Activated CD4-positive, alpha-beta memory T cell treated with anti-CD3 and anti-CD28 coated beads for 36 hours (primary cell): ENCODE measurements around the gene SLC5A4. TPM values are rescaled to one million over a fixed set of nuclear protein-coding genes. Genes with fewer than 3 reads are reported as not detected.

Experiments used
- CTCF ChIA-PET: fragments of 350-600 bp; sonication (Branson Sonifier 250); formaldehyde crosslinking; loops from one replicate; lab custom pipeline; 2021; ENCODE audit warnings: antibody characterized with exemption, inconsistent platforms; lab: Charles Lee
- POLR2A ChIA-PET: fragments of 350-600 bp; sonication (Branson Sonifier 250); formaldehyde crosslinking; loops from one replicate; lab custom pipeline; 2021; ENCODE audit warnings: antibody characterized with exemption; lab: Charles Lee
- DNase-seq: peaks from one replicate; pipeline ENCODE4 v3.0.0-alpha.2; 2020
- H3K27ac Mint-ChIP-seq: one replicate; pipeline ENCODE4 v1.8.0; 2021; ENCODE audit warnings: mixed read lengths
- H3K27me3 Mint-ChIP-seq: one replicate; pipeline ENCODE4 v1.8.0; 2021; ENCODE audit warnings: mixed read lengths
- H3K36me3 Mint-ChIP-seq: one replicate; pipeline ENCODE4 v1.8.0; 2021; ENCODE audit warnings: mixed read lengths
- H3K4me1 Mint-ChIP-seq: one replicate; pipeline ENCODE4 v1.8.0; 2021; ENCODE audit warnings: low read depth, mixed read lengths
- H3K4me3 Mint-ChIP-seq: one replicate; pipeline ENCODE4 v1.8.0; 2021; ENCODE audit warnings: mild to moderate bottlenecking, mixed read lengths
- H3K9me3 Mint-ChIP-seq: one replicate; pipeline ENCODE4 v1.8.0; 2021; ENCODE audit warnings: mixed read lengths
- intact Hi-C: fragments of 100-400 bp; cut with micrococcal nuclease; formaldehyde crosslinking; loops from one replicate; pipeline ENCODE4 v1.15.1; 2023
- total RNA-seq, 2 experiments: library from RNA; stranded (reverse); gene quantifications; one replicate each; pipeline ENCODE4 v1.2.3, GENCODE V29; 2021

Gene SLC5A4
- total RNA-seq, 2 experiments from 2014 or later, result not detected

DNA sequence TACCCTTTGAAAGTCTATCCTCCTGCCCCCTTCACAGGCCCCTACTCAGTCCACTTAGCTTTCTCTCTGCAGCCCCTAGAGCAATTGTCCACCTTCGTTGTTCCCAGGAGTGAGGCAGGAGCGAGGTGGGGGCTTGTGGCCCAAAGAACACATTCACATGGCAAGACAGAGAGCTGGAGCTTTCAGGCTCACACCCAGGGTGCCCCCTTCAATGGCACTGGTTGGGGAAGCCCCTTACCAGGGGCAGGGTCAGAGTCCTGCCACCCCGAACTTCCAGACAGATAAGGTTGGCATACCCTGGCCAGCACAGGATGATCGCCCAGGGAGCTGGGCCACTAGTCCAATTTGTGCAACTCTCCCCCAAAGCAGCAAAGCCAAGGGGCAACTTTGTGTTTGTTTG lies 6.2 kb upstream of the SLC5A4 start:
- Mint-ChIP-seq H3K36me3 (no peaks in the 10 kb centered on the region), H3K4me1 (peaks cover 7% of the 10 kb centered on the region), H3K27ac (no peak overlapping the region), H3K4me3 (no peak overlapping the region), H3K27me3 (peaks cover 13% of the 10 kb centered on the region), H3K9me3 (no peaks in the 10 kb centered on the region)
- intact Hi-C loops, result no loop called here
- POLR2A ChIA-PET, result no interaction called here
- no peak for DNase-seq
- CTCF ChIA-PET, result no interaction called here

DNA sequence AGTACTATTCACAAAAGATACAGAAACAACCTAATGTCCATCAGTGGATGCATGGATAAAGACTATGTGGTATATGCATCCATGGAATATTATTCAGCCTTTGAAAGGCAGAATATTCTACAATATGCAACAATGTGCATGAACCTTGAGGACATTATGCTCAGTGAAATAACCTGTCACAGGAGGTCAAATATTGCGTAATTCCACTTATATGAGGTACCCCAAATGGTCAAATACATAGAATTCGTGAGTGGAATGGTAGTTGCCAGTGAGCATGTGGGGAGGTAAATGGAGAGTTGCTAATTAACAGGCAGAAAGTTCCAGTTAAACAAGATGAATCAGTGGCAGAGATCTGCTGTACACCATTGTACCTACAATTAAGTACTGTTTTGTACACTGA lies 3.6 kb upstream of the SLC5A4 start:
- H3K9me3 Mint-ChIP-seq, result no peaks in the 10 kb centered on the region

DNA sequence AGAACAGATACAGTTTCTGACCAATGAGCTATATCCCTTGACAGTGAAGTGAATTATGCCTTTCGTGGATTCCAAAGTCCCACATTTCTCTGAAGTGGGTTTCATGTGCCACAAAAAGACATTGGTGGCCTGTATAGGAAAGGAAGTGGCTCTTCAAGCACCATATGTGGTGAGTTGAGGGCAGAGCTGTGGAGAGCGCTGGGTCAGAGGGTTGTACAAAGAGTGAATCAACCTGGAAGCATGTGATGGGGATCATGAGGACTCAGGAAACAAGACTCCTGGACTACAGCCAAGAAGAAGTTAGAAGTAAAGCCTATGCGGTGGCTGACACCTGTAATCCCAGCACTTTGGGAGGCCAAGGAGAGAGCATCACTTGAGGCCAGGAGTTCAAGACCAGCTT lies 579 bp upstream of the SLC5A4 start:
- CTCF ChIA-PET, result interaction anchor here (1.7 kb wide), 1 partner anchor 10 kb away, joined by 7 read pairs; no protein-coding TSS in a partner anchor
- Mint-ChIP-seq H3K36me3 (no peaks in the 10 kb centered on the region), H3K27ac (no peak overlapping the region), H3K4me3 (no peak overlapping the region), H3K9me3 (no peaks in the 10 kb centered on the region), H3K4me1 (no peaks in the 10 kb centered on the region), H3K27me3 (peaks cover 5% of the 10 kb centered on the region)
- intact Hi-C loops, result no loop called here
- no peak for DNase-seq
- POLR2A ChIA-PET, result no interaction called here

More for the DNA sequence above, 3.6 kb upstream of the SLC5A4 start:
- ChIA-PET POLR2A (no interaction called here), CTCF (no interaction called here)
- Mint-ChIP-seq H3K36me3 (no peaks in the 10 kb centered on the region), H3K27ac (no peak overlapping the region), H3K4me3 (no peak overlapping the region), H3K4me1 (no peaks in the 10 kb centered on the region), H3K27me3 (peaks cover 13% of the 10 kb centered on the region)
- DNase-seq, result no peak
- intact Hi-C loops, result no loop called here

DNA sequence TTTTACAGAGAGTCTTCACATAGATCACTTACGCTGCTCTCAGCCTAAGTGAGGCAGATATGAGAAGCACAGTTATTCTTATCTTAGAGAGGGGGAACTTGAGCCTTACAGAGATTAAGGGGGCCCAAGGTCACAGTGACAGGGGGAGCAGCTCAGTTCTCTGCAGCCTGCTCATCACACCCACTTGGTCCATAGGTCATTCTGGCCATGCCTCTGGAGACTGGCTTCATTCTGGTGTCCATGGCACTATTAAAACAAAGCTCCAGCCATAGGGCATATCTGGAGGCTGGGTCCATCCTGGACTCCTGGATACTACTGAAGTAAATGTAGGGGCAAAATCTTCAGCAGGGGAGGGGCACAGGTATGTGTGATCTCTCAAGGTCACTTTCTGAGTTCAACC lies 5.9 kb downstream of the SLC5A4 start:
- H3K27ac Mint-ChIP-seq, result no peak overlapping the region
- no peaks in the 10 kb centered on the region for H3K36me3 Mint-ChIP-seq
- H3K9me3 Mint-ChIP-seq, result no peaks in the 10 kb centered on the region
- H3K27me3 Mint-ChIP-seq, result peaks cover 13% of the 10 kb centered on the region
- no peaks in the 10 kb centered on the region for H3K4me1 Mint-ChIP-seq
- ChIA-PET POLR2A (no interaction called here), CTCF (no interaction called here)
- intact Hi-C loops, result no loop called here
- no peak overlapping the region for H3K4me3 Mint-ChIP-seq
- no peak for DNase-seq

DNA sequence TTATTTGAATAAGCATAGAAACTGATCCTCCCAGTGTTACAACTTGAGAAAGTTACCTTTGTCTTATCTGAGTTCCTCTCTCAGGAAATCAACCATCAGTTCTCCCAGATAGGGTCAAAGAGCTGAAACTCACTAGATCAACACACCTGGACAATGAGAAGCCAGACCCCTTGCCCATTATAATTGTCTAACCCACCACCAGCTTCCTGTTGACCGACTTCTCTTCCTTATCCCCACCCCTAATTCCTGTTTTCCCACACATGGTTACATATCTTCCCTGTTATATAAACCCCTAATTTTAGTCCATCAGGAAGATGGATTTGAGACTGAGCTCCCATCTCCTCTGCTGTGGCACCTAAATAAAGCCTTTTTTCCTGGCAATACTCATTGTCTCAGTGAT lies 6.9 kb downstream of the SLC5A4 start:
- Mint-ChIP-seq H3K4me1 (no peaks in the 10 kb centered on the region), H3K27ac (no peak overlapping the region), H3K9me3 (no peaks in the 10 kb centered on the region), H3K36me3 (no peaks in the 10 kb centered on the region), H3K4me3 (no peak overlapping the region), H3K27me3 (peaks cover 13% of the 10 kb centered on the region)
- CTCF ChIA-PET, result no interaction called here
- intact Hi-C loops, result no loop called here
- POLR2A ChIA-PET, result no interaction called here
- no peak for DNase-seq

DNA sequence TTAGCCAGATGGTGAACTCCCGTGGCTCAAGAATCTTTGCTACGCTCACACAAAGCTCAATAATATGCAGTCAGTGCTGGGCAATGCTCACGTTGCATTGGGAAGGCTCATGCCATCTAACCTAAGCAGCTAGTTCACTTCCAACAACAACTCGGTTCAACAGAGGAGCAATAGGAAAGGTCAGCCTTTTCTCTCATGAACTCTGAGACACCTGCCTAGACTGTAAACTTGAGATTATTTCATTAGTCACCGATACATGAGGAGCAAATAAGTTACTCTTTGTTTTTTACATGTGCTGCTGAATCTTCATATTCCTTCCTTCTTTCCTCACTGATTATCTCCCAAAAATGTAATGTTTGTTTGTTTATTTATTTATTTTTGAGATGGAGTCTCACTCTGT lies 9.0 kb downstream of the SLC5A4 start:
- H3K4me3 Mint-ChIP-seq, result no peak overlapping the region
- POLR2A ChIA-PET, result no interaction called here
- CTCF ChIA-PET, result no interaction called here
- H3K36me3 Mint-ChIP-seq, result no peaks in the 10 kb centered on the region
- intact Hi-C loops, result no loop called here
- H3K27ac Mint-ChIP-seq, result no peak overlapping the region
- no peaks in the 10 kb centered on the region for H3K4me1 Mint-ChIP-seq
- H3K9me3 Mint-ChIP-seq, result no peaks in the 10 kb centered on the region
- H3K27me3 Mint-ChIP-seq, result peaks cover 13% of the 10 kb centered on the region
- no peak for DNase-seq

DNA sequence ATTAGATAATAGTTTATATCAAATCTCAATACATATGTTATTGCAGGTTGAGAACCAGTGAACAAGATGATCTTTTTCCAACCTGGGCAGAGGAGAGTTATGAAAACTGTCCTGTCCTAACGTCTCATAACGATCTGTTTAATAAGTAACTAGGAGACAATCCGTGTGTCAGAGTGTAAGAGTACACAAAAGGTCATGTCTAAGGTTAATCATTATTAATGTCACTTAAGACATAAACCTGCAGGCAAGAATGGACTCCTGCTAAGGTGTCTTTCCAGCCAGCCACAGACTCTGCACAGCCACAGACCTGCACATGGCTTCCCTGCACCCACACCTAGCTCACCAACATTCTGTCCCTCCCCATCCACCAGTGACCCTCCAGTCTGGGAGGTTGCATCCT lies 10.1 kb downstream of the SLC5A4 start:
- intact Hi-C loops, result no loop called here
- Mint-ChIP-seq H3K9me3 (no peaks in the 10 kb centered on the region), H3K4me1 (no peaks in the 10 kb centered on the region), H3K4me3 (no peak overlapping the region), H3K27ac (no peak overlapping the region), H3K36me3 (no peaks in the 10 kb centered on the region), H3K27me3 (peaks cover 9% of the 10 kb centered on the region)
- CTCF ChIA-PET, result no interaction called here
- POLR2A ChIA-PET, result no interaction called here
- no peak for DNase-seq

DNA sequence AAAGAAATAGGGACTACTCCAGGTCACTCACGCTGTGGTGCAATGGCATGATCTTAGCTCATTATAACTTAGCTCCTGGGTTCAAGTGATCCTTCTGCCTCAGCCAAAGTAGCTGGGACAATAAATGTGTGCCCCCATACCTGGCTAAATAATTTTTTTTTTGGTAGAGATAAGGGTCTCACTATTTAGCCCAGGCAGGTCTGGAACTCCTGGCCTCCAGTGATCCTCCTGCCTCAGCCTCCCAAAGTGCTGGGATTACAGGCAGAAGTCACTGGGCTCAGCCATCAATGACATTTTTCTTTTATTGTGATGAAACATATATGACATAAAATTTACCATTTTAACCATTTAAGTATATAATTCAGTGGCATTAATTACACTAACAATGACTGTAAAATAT lies 10.6 kb downstream of the SLC5A4 start:
- intact Hi-C loops, result no loop called here
- H3K4me1 Mint-ChIP-seq, result no peaks in the 10 kb centered on the region
- ChIA-PET POLR2A (no interaction called here), CTCF (no interaction called here)
- DNase-seq, result no peak
- no peaks in the 10 kb centered on the region for H3K36me3 Mint-ChIP-seq
- H3K9me3 Mint-ChIP-seq, result no peaks in the 10 kb centered on the region
- H3K27me3 Mint-ChIP-seq, result peaks cover 9% of the 10 kb centered on the region
- no peak overlapping the region for H3K4me3 Mint-ChIP-seq
- H3K27ac Mint-ChIP-seq, result no peak overlapping the region

DNA sequence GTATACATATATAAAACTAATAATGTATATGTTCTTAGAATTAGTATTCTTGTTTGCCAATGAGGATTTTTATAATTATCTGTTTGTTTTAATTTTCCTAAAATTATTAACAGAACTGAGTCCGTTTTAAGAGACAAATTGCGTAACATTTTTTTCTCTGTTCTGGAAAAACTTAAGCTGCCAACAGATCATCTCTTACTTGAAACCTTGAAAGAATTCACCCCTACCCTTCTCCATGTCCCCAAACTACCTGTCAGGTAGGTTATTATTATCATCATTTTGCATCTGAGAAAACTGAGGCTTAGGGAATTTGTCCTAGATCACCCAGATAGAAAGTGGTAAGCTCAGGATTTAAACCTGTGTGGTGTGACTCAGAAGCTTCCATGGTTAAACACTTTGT lies 14.7 kb downstream of the SLC5A4 start:
- intact Hi-C loops, result no loop called here
- no peaks in the 10 kb centered on the region for H3K9me3 Mint-ChIP-seq
- no peak for DNase-seq
- H3K36me3 Mint-ChIP-seq, result no peaks in the 10 kb centered on the region
- no peaks in the 10 kb centered on the region for H3K4me1 Mint-ChIP-seq
- no peak overlapping the region for H3K27ac Mint-ChIP-seq
- H3K4me3 Mint-ChIP-seq, result no peak overlapping the region
- CTCF ChIA-PET, result interaction anchor here (1.7 kb wide), 1 partner anchor 26 kb away, joined by 5 read pairs; no protein-coding TSS in a partner anchor
- peaks cover 1% of the 10 kb centered on the region for H3K27me3 Mint-ChIP-seq
- POLR2A ChIA-PET, result no interaction called here

DNA sequence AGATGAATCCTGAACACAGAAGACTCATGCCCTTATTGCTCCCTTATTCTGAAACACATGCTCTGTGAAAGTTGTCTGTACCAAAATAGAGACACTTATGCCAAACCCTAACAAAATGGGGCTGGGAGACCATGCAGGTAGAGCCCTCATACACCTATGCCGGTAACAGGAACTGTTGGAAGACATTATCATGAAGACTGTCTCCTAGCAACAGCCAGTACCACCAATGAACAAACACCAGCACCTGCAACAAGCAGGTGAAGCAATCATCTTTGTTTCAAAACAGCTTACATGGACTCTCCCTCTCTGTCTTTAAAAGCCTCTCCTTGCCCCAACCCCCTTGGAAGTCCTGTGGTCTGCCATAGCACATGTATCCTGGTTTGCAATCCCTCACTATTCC lies 17.2 kb downstream of the SLC5A4 start:
- no peaks in the 10 kb centered on the region for H3K9me3 Mint-ChIP-seq
- no peak overlapping the region for H3K27ac Mint-ChIP-seq
- ChIA-PET CTCF (interaction anchor here (1.8 kb wide), 1 partner anchor 28 kb away, joined by 5 read pairs; no protein-coding TSS in a partner anchor), POLR2A (interaction anchor here (0.8 kb wide), 1 partner anchor 53 kb away, joined by 6 read pairs; no protein-coding TSS in a partner anchor)
- DNase-seq, result no peak
- intact Hi-C loops, result no loop called here
- no peak overlapping the region for H3K4me3 Mint-ChIP-seq
- peaks cover 10% of the 10 kb centered on the region for H3K27me3 Mint-ChIP-seq
- H3K4me1 Mint-ChIP-seq, result no peaks in the 10 kb centered on the region
- H3K36me3 Mint-ChIP-seq, result no peaks in the 10 kb centered on the region

DNA sequence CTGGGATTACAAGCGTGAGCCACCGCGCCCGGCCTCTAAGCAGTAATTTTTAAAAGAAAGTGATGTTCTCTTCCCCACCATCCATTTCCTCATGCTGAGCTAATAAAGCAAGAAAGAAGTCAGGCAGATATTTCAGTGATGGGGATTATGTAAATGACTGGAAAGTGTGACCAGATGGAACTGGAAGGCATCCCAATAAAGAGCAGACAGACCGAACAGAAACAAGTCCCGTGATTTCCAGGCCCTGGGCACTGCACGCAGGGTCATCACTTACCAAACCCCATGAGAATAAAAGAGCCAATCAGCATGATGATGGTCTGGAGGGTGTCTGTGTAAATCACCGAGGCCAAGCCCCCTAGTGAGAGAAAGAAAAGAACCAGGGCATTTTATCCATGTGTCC lies 18.2 kb downstream of the SLC5A4 start:
- Mint-ChIP-seq H3K27me3 (peaks cover 13% of the 10 kb centered on the region), H3K9me3 (no peaks in the 10 kb centered on the region), H3K4me1 (no peaks in the 10 kb centered on the region), H3K4me3 (no peak overlapping the region), H3K36me3 (no peaks in the 10 kb centered on the region), H3K27ac (no peak overlapping the region)
- POLR2A ChIA-PET, result no interaction called here
- intact Hi-C loops, result no loop called here
- DNase-seq, result no peak
- CTCF ChIA-PET, result interaction anchor here (1.8 kb wide), 1 partner anchor 29 kb away, joined by 5 read pairs; no protein-coding TSS in a partner anchor

DNA sequence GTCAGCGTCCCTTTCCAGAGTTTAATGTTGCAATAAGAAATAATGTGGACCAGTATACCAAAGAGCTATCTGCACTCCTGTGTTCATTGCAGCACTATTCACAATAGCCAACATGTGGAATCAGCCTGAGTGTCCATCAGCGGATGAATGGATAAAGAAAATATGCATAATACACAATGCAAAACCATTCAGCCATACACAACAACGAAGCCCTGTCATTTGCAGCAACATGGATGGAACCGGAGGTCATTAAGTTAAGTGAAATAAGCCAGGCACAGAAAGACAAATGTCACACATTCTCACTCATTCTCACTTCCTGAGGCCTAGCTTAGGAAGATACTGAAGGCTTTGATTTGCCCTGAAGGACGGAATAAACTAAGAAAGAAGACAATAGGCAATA lies 22.1 kb downstream of the SLC5A4 start:
- Mint-ChIP-seq H3K27me3 (peaks cover 13% of the 10 kb centered on the region), H3K36me3 (no peaks in the 10 kb centered on the region), H3K9me3 (no peaks in the 10 kb centered on the region), H3K27ac (no peak overlapping the region), H3K4me1 (no peaks in the 10 kb centered on the region), H3K4me3 (no peak overlapping the region)
- CTCF ChIA-PET, result interaction anchor here (2.4 kb wide), 1 partner anchor 33 kb away, joined by 7 read pairs; no protein-coding TSS in a partner anchor
- intact Hi-C loops, result no loop called here
- POLR2A ChIA-PET, result no interaction called here
- DNase-seq, result no peak

DNA sequence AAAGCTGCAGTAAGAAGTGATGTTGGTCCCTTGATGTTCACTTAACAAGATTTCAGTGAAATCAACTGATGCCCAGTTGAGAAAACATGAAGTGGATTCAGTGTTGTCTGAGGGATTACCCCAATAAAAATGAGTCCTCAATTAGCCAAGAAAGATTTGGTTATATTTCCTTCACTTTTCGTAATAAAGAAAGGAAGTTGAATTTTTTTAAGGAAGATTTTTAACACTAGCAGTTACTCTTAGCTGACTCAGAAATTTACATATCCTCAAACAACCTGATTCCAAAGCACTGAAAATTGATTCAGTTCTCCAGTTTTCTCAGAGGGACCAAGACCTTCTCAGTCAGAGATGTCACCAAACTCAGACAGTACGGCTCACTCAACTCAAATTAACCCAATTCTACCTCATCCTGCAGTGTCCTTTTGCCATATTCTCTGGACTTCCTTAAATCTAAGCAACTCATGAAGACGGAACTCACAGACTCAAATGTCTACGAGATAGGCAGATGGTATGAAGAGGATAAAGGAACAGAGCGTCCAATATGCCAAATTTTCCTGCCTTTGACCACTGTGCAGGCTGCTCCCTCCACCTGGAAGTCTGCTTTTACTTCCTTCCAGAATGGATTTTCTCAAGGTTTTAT lies 22.8 kb downstream of the SLC5A4 start:
- ChIA-PET POLR2A (no interaction called here), CTCF (no interaction called here)
- DNase-seq, result no peak
- Mint-ChIP-seq H3K4me3 (no peak overlapping the region), H3K27me3 (peaks cover 13% of the 10 kb centered on the region), H3K4me1 (no peaks in the 10 kb centered on the region), H3K36me3 (no peaks in the 10 kb centered on the region), H3K9me3 (no peaks in the 10 kb centered on the region), H3K27ac (no peak overlapping the region)
- intact Hi-C loops, result no loop called here
